Ishikawa (cell line): ENCODE data around the gene PRDX2.

Source experiments
- CEBPB ChIP-seq: IDR thresholded peaks from 2 replicates; pipeline ENCODE4 v1.6.1; 2012
- CREB1 ChIP-seq: IDR thresholded peaks from 2 replicates; pipeline ENCODE4 v1.6.1; 2012; ENCODE audit warnings: low read depth
- EGR1 ChIP-seq: IDR thresholded peaks from 2 replicates; pipeline ENCODE4 v1.6.1; 2012
- EP300 ChIP-seq: IDR thresholded peaks from 2 replicates; pipeline ENCODE4 v1.6.1; 2012; ENCODE audit warnings: borderline replicate concordance
- FOXM1 ChIP-seq: IDR thresholded peaks from 2 replicates; pipeline ENCODE4 v1.6.1; 2012; ENCODE audit warnings: low read depth, borderline replicate concordance
- NFIC ChIP-seq: IDR thresholded peaks from 2 replicates; pipeline ENCODE4 v1.6.1; 2012
- RAD21 ChIP-seq: IDR thresholded peaks from 2 replicates; pipeline ENCODE4 v1.6.1; 2012; ENCODE audit warnings: low read depth
- TAF1 ChIP-seq: IDR thresholded peaks from 2 replicates; pipeline ENCODE4 v1.6.1; 2012; ENCODE audit warnings: low read depth, mild to moderate bottlenecking
- TCF12 ChIP-seq: IDR thresholded peaks from 2 replicates; pipeline ENCODE4 v1.6.1; 2012; ENCODE audit warnings: low read depth
- TEAD4 ChIP-seq: IDR thresholded peaks from 2 replicates; pipeline ENCODE4 v1.6.1; 2012
- USF1 ChIP-seq: IDR thresholded peaks from 2 replicates; pipeline ENCODE4 v1.6.1; 2012
- YY1 ChIP-seq: IDR thresholded peaks from 2 replicates; pipeline ENCODE4 v1.6.1; 2012; ENCODE audit warnings: low read depth
- ZBTB7A ChIP-seq: IDR thresholded peaks from 2 replicates; pipeline ENCODE4 v1.6.1; 2012; ENCODE audit warnings: low read depth
- TF ChIP-seq, protein P1 (sequence below): IDR thresholded peaks from 2 replicates; pipeline ENCODE4 v1.6.1; 2012
- TF ChIP-seq, protein P2 (sequence below): IDR thresholded peaks from 2 replicates; pipeline ENCODE4 v1.6.1; 2012; ENCODE audit warnings: low read depth, mild to moderate bottlenecking

PRDX2 gene

GRCh38 chr19:12754465-12755196, 47.0 kb downstream of the PRDX2 start:
- TF ChIP-seq YY1 (no peak), TEAD4 (no peak)
- TF ChIP-seq, protein P1, sequence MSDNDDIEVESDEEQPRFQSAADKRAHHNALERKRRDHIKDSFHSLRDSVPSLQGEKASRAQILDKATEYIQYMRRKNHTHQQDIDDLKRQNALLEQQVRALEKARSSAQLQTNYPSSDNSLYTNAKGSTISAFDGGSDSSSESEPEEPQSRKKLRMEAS, result no peak

DNA sequence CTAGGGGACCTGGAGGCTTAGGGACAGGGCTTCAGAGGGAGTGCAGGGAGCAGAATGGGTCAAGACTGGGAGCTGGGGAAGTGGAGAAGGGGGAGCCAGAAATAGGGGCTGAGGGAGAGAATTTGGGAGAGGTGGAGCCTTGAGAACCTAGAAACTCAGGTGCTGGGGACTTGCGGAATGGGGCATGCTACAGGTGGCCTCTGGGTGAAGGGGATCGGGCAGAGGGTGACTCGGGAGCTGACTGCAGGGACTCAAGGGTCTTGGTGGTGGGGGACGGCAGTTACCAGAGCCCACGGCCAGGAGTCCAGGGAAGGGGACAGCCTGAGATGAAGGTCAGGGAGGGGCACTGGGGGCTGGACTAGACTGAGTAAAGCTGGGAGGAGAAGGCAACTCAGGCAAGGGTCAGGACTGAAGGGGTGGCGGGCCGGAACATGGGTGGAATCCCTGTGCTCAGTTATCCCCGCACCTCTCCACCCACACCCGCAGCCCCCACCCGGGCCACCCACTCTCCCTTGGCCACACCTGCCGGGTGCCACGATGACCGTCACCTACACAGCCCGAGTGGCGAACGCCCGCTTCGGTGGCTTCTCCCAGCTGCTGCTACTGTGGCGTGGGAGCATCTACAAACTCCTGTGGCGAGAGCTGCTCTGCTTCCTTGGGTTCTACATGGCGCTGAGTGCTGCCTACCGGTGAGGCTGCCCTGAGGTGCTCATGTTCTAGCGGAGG, 49.4 kb downstream of the PRDX2 start:
- TF ChIP-seq ZBTB7A (no peak), TAF1 (no peak), CEBPB (no peak), TEAD4 (no peak), TCF12 (no peak), EP300 (no peak), CREB1 (no peak), EGR1 (no peak), NFIC (no peak), USF1 (no peak), FOXM1 (no peak), YY1 (no peak), RAD21 (no peak)
- TF ChIP-seq, protein P1, result no peak
- TF ChIP-seq, protein P2, sequence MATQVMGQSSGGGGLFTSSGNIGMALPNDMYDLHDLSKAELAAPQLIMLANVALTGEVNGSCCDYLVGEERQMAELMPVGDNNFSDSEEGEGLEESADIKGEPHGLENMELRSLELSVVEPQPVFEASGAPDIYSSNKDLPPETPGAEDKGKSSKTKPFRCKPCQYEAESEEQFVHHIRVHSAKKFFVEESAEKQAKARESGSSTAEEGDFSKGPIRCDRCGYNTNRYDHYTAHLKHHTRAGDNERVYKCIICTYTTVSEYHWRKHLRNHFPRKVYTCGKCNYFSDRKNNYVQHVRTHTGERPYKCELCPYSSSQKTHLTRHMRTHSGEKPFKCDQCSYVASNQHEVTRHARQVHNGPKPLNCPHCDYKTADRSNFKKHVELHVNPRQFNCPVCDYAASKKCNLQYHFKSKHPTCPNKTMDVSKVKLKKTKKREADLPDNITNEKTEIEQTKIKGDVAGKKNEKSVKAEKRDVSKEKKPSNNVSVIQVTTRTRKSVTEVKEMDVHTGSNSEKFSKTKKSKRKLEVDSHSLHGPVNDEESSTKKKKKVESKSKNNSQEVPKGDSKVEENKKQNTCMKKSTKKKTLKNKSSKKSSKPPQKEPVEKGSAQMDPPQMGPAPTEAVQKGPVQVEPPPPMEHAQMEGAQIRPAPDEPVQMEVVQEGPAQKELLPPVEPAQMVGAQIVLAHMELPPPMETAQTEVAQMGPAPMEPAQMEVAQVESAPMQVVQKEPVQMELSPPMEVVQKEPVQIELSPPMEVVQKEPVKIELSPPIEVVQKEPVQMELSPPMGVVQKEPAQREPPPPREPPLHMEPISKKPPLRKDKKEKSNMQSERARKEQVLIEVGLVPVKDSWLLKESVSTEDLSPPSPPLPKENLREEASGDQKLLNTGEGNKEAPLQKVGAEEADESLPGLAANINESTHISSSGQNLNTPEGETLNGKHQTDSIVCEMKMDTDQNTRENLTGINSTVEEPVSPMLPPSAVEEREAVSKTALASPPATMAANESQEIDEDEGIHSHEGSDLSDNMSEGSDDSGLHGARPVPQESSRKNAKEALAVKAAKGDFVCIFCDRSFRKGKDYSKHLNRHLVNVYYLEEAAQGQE, result no peak

DNA sequence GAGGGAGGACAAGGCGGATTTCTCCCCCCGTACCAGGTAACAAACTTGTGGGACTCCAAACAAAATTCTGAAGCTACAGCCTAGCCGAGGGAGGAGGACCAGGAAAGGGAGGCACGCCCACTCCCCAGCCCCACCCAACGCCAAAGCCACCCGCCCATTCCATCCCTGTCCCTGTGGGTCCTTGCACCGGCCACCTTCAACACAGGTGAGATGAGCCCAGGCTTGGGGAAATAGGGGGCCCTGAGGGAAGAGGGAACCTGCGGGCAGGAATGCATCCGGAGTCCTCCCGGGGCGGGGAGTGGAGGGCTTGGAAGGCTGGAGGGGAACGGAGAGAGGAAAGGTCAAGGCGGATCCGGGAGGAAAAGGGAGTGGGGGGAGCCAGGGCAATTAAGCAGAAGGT, 50.0 kb downstream of the PRDX2 start, which contains the start of gene BEST2:
TSS of gene BEST2 (plus strand) at position 157 of the 400 bp plus-strand sequence. CDS start 802 bp downstream, outside the sequence.
- no peak for TF ChIP-seq EP300
- no peak for TF ChIP-seq YY1

- no peak for TF ChIP-seq NFIC
- no peak for TF ChIP-seq YY1
- TF ChIP-seq USF1, result no peak
- TF ChIP-seq RAD21, result no peak
- no peak for TF ChIP-seq TCF12
- no peak for TF ChIP-seq EP300
- TF ChIP-seq FOXM1, result no peak
- no peak for TF ChIP-seq CEBPB
- TF ChIP-seq TEAD4, result no peak
- no peak for TF ChIP-seq ZBTB7A
- TF ChIP-seq TAF1, result no peak
- TF ChIP-seq, protein P1, result no peak
- TF ChIP-seq, protein P2, result no peak
- no peak for TF ChIP-seq EGR1
- no peak for TF ChIP-seq CREB1
These were observed 50.7 kb downstream of the PRDX2 start for GRCh38 chr19:12750851-12751250.

GRCh38 chr19:12749938-12750521, 51.6 kb downstream of the PRDX2 start:
- TF ChIP-seq, protein P2, result no peak
- TF ChIP-seq EGR1 (no peak), TAF1 (no peak), USF1 (no peak), TCF12 (no peak), RAD21 (no peak), CEBPB (no peak), EP300 (no peak)
- TF ChIP-seq, protein P1, result no peak
